Measurements from ENCODE around the gene DAB1.

Gene DAB1

DNA sequence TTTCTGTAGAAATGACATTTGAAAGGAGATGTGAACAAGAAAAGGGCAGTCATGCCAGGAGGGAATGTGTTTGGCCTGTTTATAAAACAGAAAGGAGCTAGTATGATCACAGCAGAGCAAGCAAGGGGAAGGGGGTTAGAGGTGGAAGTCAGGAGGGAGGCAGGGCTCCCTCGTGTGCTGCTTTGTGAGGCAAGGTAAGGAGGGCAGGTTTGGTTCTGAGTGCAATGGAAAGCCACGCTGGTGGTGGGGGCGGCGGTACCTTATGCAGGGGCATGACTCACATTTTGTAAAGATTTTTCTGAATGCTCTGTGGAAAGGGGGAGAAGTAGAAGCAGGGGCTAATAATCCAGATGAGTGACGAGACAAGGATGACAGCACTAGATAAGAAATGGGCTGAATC lies 260.5 kb downstream of the DAB1 start:
- no peak for DNase-seq (ENCODE audit: low read depth)

GRCh38 chr1:57162607-57163261 lies 261.1 kb downstream of the DAB1 start:
- no peak for DNase-seq (ENCODE audit: low read depth)

DNA sequence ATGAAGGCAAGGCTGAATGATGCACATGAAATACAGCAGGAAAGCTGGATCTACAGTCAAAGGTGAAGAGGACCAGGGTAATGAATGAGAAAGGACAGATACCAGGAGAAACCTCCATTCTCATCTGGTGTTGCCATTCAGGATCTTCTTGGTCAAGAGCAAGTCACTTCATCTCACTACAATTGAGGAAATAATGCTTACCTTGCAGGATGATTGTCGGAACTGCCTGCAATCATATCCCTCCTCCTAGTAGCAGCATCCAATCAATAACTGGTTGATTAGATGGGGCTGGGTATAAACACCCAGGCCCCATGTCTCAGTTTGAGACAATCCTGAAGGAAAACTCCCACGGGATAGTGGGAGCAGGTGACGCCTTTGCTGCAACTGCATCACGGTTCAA lies 263.3 kb downstream of the DAB1 start:
- no peak for DNase-seq (ENCODE audit: low read depth)

DNA sequence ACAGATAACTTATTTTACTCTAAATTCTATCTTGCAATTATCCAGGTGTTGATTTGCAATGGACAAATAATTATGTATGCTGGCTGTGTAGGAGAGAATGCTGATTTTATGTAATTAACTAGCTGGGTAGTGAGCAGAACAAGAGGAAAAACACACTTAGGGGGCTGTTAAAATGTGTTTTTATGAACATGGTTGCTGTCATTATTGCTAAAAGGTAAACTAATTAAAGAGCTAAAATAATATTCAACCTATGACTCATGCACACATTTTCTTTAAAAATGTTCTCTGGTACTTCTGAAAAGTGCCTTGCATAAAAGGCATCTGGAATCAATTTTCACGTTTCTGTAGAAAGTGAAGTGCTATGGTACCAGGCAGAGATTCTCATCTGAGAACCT lies 265.3 kb downstream of the DAB1 start:
- DNase-seq (ENCODE audit: low read depth): no peak

DNA sequence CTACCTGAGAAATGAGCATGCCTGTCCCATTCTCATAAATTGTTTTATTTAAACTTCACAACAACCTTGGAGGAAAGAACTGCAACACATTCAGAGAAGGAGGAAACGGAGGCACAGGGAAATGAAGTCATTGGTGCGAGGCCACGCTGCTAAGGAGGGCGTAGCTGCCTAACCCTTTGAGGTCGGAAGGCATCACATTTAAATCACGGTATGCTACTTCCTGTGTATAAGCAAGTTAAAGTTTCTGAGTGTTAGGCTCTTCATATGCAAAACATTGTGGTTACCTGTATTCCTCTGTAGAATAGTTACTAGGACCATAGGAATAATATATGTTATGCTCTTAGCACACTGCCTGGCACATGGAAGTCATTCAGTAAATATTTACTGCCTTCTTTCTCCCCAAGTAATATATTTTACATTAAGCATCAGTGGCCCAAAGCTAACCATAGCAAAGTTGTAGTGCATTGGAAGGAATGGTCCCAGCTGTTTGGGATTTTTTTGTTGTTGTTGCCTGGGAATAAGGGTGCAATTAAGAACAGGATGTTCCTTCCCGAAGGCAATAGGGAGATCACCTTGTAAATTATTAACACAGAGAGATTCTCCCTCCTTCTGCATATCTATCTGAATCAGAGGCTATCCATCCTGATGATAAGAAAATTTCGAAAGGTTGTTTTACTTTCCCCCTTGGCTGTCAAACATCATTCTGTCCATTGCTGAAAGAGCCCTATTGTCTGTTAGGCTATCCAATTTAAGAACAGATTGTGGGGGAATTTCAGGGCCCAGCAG lies 265.8 kb downstream of the DAB1 start:
- no peak for DNase-seq (ENCODE audit: low read depth)

DNA sequence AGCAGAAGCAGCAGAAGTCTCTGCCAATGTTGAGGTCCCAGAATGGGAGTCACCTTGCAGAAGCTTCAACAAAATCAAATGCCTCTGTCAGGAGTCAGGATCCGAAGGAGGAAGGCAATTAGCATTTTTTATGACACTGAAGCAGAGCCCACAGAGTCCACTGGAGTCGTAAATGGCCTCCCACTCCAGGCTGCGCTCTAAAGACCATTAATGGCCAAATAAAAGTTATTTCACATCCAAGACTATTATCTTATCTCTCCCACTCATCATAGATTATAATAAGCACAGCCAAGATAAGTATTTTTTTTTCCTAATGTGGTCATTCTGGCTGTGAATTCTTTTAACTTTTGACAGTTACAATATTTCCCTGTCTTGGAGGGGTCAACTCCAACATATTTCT lies 267.0 kb downstream of the DAB1 start:
- DNase-seq (ENCODE audit: low read depth): no peak

- no peak for DNase-seq (ENCODE audit: low read depth)
Observed at GRCh38 chr1:57146100-57146499, 277.8 kb downstream of the DAB1 start.

DNA sequence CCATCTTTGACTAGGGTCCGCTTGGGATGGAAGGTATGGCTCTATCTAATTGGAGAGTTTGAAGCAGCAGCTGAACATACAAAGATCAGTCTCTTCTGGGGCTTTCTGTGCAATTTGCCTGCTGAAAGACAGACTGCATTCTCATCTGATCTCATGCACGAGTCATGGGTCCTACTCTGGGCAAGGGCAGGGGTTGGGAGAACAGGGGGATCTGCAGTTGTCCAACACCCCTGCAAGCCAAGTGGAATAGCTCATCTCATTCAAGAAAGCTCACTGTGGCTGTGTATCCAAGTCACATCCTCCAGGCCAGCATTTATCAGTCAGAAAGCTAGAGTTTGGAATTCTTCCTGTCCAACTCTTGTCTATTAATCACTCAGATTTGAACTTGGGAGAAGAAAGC lies 280.9 kb downstream of the DAB1 start:
- no peak for DNase-seq (ENCODE audit: low read depth)

- DNase-seq (ENCODE audit: low read depth): no peak
Observed at GRCh38 chr1:57142169-57142568, 281.7 kb downstream of the DAB1 start.

- no peak for DNase-seq (ENCODE audit: low read depth)
Observed at GRCh38 chr1:57138432-57139078, 285.3 kb downstream of the DAB1 start.

DNA sequence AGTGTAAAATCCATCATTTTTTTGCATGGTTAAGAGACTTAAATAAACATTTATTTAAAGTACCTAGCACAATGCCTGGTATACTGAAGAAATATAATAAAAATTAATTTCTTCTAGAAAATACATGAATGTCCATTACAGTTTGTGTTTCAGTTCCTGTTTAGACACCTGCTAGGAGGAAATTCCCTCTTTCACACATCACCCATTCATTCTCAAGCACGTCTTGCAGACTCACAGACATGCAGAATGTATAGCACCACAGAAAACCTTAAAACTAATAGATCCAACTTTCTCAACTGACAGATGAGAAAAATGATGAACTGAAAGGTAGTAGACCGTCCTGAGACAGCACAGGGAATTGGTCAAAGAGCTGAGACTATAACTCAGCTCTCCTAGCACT lies 285.9 kb downstream of the DAB1 start:
- no peak for DNase-seq (ENCODE audit: low read depth)

- DNase-seq (ENCODE audit: low read depth): no peak
Observed at GRCh38 chr1:57134803-57135202, 289.1 kb downstream of the DAB1 start.

DNA sequence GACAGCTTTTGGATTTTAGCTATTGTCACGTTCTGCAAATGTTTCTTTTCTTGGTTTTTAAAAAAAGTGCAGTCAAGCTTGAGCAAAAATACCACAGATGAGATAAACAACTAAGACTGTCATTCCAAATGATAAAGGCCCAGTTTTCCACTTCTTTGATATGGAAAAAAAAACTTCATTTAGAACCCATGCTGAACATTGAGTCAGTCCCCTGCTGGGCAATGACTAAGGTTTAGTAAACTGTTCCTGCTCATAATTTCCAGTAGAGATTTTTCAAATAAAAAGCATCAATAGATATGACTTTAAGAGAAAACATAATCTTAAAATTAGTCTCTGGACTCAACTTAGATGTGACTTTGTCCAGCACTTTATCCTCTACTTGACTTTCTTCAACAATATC lies 290.2 kb downstream of the DAB1 start:
- no peak for DNase-seq (ENCODE audit: low read depth)

GRCh38 chr1:57132993-57133622 lies 290.8 kb downstream of the DAB1 start:
- no peak for DNase-seq (ENCODE audit: low read depth)

DNA sequence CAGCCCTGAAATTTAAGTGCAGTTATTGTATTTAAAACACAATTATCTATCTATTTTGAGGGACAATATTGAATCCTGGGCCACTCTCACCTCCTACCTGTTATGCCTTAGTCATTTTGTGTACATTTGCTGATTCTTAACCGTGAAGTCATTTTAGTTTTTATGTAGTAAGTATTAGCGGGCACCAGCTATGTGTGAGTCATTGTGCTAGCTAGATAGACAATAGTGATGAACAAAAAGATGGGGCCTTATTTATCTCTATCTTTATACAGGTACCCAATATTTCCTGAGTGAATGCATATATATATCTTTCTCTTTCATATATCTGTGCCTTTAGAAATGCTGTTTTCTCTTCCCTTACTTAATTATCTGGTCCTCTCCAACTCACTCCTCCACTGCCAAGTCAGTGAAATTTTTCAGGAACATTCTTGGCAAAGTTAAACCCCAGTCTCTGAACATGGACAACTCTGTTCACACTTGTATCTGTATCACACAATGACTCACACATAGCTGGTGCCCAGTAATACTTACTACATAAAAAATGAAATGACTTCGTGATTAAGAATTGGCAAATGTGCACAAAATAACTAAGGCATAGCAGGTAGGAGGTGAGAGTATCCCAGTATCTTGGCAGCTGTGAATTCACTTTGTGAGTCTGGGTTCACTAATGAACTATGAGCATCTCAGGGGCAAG lies 292.0 kb downstream of the DAB1 start:
- no peak for DNase-seq (ENCODE audit: low read depth)

GRCh38 chr1:57131257-57131656 lies 292.6 kb downstream of the DAB1 start:
- DNase-seq (ENCODE audit: low read depth): no peak

DNA sequence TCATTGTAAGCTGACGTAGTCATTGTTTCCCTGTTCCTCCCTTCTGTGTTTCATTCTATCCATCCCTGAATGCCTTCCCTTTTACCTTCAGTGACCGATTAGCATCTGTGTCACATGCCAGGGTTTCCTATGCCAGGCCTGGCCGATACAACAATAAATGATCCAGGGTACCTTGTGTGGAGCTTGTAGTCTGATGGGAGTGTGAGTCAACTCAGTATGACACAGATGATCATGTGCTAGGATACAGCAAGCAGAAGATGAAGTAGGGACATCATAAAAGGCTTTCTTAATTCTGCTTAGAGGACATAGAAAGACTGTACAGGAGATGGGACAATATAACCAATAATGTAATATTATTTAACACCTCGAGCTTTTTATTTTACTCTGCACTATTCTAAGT lies 294.0 kb downstream of the DAB1 start:
- DNase-seq (ENCODE audit: low read depth): no peak

GRCh38 chr1:57127976-57128375 lies 295.9 kb downstream of the DAB1 start:
- DNase-seq (ENCODE audit: low read depth): no peak

GRCh38 chr1:57124768-57125446 lies 299.0 kb downstream of the DAB1 start:
- DNase-seq (ENCODE audit: low read depth): no peak

DNA sequence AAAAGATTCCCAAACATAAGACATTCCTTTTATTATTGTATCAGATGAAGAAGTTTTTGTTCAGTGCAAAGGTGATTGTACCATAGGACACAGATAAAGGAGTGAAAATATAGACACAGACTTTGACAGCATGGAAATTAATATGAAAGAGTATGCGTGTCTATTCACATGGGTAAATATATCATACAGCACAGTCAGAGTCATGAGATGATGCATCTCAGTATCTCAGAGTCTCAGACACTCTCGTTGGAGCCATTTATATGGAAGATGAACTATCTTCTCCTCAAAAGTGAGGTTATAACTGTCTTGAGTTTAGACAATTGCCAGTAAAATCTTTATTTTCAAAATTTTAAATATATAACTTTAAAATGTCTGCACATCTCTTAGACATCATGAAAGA lies 299.7 kb downstream of the DAB1 start:
- no peak for DNase-seq (ENCODE audit: low read depth)

DNA sequence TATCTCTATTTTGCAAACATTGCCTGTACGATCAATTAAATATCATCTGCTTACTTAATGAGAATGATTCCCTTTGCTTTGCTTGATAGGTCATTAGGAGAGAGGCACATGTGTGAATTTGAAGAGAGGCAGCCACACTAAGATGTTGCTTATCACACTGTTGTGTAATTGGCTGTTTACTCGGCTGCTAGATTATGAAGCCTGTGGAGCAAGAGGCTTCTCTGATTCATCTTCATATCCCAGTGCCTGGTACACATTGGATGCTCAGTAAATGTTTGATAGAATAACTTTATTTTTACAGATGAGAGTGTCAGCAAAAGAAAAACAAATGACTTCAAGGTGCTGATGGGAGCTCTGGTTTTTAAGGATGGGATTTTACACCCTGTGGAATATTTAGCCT lies 301.8 kb downstream of the DAB1 start:
- DNase-seq (ENCODE audit: low read depth): no peak
